ENCODE data around the gene RELT.

- TF ChIP-seq CTCF (IDR thresholded peaks at IDR 0.05; ENCODE audit: low read length) (no peak), EZH2 (optimal IDR thresholded peaks at IDR 0.05; ENCODE audit: low read depth, low read length) (no peak)
Measured at GRCh38 chr11:73331138-73331916, 44.9 kb upstream of the RELT start.

All from MM.1S (cell line).